22Rv1 (cell line): ENCODE measurements around the gene ABCB11.

Source experiments
- CTCF ChIP-seq: fragments of 450-650 bp; IDR thresholded peaks from 2 replicates; pipeline ENCODE4 v1.5.1; 2017; ENCODE audit warnings: mild to moderate bottlenecking
- ZFX ChIP-seq: fragments of 450-650 bp; IDR thresholded peaks from 2 replicates; pipeline ENCODE4 v1.6.1; 2017; ENCODE audit warnings: antibody characterized with exemption, borderline replicate concordance

- TF ChIP-seq CTCF (peak; percentile 66), ZFX (no peak)
Observed at GRCh38 chr2:168948621-168949212, 82.4 kb downstream of the ABCB11 start.
